HG03039 (cell line): ENCODE results near the gene ATP2B1.
"Not testable (repeated sequence)": the region's sequence is repeated elsewhere in the genome, so short reads cannot be mapped to it uniquely, and the experiment has no call there.

Experiments
- ATAC-seq: cut with Tn5 transposase; IDR thresholded peaks from one replicate; pipeline ENCODE4 v1.9.1; 2021; ENCODE audit warnings: mild to moderate bottlenecking, moderate library complexity; ENCODE audit not compliant: unreplicated experiment

The ATP2B1 gene

DNA sequence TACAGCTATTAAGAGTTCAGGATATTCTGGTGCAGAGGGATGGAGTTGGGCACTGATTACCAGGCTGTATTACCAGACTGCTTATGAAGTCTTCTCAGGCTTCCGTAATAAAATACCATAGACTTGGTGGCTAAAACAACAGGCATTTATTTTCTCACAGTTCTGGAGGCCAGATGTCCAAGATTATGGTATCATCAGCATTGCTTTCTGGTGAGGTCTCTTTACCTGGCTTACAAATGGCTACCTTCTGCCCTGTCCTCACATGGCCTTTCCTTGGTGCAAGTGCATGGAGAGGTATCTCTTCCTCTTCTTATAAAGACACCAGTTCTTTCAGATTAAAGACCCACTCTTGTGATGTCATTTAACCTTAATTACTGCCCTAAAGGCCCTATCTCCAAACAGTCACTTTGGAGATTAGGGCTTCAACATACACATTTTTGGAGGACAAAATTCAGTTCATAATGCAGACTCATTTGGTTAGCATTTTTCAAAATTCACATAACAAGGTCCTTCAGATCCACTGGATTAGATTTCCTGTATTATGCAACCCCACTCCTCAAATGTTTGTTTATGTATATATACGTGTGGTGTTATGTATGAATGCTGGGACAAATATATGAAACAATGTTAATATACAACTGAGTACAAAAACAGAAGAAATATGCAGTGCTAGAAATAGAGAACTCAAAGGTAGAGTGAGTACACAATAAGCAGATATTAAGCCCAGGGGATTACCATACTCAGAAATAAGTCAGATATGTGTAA lies 9.3 kb upstream of the ATP2B1 start:
- no peak for ATAC-seq

DNA sequence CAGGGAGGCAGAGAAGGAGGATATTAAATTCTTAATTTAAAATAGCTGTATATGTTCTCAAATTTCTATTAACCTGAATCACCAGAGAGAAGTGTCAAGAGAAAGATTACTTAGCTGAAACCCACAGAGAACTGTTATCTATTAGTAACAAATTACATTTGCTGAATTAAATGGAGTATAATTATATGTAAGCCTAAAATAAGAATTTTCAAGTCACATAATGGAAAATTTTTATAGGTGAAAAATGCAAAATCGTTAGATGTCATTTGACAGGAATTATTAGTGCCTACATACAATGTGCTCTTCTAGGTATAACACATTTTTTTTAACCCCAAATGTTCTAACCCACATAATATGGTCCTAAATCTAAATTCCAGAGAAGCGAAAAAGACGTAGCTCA lies 4.1 kb upstream of the ATP2B1 start:
- no peak for ATAC-seq

DNA sequence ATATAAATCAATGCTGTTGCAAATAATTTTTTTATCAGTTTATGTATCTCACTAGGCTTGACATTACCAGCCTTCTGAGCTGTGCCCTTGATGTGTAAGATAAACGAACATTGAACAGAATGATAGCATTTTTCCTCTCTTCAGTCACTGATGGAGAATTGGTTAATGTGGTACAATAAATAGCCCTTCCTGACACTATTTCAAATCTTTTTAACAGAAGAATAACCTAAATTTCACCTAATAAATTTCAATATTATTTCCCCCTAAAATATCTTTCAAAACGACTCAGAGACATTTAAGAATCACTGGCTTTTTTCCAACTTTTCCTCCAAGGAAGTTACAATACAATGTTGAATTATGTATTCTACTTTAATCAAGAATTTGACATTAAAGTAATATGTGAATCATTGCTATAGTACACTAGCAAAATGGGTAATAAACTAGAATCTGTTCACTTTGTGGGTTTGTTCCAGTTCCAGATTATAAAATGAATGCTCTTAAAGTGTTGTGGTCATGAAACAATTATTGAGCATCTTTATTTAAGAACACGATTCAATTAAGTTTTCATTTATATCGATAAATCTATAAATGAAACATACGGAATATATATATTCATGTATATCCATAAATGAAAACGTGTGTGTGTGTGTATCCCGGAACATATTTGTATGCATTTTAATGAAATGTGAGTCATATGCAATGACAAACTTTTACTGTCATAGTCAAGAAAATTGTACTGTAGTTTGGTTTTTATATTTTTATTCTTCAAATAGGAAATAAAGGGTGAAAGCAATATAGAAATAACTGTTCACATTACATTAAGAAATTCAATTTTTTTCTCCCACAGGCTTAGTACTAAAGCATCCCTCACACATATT lies 2.5 kb upstream of the ATP2B1 start:
- ATAC-seq = no peak

DNA sequence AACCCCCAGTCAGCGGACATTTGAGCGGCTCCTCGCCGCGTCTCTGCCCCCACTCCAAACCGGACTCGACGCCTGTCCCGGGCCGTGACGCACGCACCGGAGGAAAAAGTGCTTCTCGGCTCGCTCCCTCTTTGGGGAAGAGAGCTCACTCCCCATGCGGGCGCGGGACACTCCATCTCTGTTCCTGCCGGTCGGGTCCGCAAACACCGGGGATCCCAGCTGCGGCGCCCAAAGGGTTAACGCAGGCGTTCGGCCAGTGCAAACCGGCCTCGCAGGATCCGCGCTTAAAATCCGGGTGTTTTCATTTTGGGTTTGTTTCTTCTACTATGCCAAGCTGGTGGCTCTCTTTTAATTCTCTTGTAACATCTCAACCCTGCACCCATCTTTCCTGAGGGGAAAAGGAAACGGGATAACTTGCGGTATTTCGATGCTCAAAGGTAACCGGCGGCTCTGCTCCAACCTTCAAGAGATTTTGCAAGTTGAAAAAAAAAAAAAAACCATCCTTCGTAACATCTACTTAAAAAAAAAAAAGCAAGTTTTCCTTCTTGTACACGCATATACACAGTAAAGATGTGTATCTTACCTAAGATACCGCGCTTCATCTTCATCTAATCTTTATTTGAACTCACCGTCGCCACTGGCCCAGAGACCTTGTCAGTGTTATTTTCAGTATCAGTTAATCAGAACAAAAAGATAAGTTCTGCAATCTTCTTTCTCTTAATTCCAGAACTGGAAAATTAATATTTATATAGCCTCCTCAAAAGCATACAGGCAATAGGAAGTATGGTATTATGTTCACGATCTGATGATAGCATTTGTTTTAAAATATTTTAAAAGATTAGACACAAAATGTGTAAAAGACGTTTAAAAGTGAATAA lies 1.6 kb upstream of the ATP2B1 start:
- ATAC-seq = no peak

DNA sequence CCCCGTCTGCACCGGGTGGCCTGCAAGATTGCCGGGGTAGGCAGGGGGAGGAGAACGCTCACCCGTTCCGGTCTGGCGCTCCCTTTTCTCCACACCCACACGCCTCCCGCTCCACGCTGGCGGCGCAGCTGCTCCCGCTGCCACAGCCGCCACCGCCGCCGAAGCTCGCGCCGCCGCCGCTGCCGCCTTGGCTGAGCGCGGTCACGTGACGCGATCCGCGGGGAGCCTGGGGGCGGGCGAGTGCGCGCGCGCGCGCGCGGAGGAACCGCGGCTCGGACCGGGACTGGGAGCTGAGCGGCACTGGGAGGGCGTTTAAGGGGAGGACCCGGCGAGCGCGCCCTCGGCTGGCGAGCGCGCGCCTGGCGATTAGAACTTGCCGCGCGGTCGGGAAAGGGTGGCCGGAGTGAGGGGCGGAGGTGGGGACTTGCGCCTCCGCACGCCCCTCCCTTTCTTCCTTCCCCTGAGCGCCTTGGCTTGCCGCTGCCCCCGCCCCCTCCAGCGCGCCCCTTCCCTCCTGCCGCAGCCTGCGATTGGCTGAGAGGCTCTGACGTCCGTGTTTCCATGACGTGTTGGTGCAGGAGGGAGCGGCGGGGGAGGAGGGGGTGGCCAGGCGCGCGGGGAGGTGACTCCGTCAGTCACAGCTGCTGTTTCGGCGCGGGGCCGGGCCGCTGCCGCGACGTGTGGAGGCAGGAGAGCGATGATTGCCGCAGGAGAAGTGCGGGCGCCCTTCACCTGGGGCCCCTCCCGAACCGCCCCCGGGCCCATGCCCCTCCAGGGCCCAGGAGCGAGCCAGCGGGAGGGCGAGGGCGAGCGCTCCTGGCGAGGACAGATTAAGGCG lies 738 bp upstream of the ATP2B1 start:
- peak; percentile 70 for ATAC-seq

DNA sequence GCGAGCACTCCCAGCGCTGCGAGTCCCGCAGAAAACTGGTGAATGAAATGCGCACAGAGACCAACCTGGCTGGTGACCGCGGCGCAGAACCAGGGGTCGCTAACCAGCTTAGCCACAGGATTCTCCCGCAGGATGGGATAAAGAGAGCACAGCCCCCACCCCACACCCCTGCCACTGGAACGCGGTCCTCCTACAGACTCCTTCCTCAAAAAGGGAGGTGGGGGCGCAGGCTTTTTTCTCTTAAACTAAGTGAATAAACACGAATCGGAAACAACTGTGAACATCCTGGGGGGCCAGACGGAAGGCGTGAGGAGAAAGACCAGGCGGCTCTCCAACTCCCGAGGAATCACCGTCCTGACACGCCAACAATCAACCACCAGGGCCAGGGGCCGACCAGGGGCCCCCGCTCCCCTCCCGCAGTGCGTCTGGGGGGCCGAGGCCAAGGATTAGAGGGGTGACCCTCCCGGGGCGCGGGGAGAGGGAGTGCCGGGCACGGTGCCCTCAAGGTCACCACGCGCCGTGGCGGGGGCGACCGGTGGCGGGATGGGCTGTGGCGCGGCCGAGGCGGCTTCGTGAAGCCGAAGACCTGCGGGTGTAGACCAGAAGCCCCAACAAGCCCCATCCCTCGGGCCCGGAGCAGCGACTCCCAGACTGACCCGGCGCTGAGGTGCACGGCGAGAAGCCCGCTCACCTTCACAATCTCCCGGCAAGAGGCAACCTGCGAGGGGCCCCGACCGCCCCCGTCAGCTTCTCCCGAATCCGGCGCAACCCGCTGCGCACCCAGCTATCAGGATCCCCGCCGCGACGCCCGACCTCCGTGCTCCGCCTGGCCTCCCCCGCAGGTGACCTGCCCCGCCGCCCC lies 704 bp downstream of the ATP2B1 start:
- no peak for ATAC-seq

DNA sequence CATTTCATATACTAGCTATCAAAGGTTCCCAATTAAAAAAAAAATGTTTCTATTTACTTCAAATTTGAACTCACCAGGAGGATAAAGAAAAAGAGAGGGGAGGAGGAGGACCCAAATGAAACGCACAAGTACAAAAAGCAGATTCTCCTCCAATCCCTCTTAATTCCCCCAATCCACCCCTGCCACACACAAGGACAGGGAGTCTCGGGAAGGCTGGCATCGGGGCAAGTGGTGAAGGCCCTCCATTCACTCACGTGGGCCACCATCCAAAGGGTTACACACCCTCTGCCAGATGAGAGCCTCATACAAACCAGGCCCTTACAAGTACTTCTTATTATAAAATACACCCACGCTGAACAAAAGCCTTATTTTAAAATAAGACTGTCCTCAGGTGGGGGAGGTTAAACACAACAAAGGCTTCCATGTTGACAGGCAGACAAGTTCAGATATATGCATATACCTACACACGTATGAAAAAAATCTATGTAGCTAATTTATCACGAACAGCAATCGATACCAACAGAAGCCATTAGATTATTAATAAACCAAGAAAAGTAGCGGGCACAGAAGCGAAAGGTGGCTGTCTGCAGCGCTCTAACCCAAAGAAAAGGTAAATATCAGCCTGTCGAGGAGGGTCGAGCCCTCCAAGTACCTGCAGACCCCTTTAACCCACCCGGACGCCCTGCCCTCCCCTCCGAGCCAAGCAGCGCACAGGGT lies 1.5 kb downstream of the ATP2B1 start:
- ATAC-seq = no peak

DNA sequence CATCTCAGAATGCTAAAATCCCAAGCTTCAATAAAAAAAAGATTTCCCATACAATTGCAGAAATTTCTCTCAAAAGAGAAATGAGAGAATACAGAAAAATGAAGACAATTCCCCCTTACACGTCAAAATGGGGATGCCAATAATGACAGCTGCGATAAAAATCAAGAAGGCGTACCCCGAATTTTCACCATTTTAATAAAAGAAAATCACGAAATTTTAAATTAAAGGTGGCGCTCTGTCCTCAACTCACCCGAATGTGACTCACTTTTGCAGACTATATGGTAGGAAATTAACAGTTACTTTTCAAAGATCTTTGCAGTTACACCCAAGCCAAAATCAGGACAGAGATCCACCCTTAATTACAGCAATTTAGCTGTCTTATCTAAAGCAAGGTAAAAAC lies 2.1 kb downstream of the ATP2B1 start:
- no peak for ATAC-seq

DNA sequence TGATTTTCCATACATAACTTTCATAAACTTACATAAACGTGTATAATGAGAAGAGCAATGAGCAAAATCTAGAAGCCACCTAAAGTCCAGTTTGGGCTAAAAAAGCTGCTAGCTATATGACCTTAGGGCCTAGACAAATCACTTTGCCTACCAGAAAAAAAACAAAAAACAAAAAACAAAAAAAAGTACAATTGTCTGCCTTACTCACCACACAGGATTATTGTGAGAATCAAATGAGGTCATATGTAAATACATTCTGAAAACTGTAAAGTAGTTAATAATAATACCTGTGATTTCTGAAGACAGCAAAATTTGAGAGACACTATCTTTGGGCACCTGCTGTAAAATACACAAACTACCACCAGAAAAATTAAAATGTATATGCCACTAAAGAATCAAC lies 4.2 kb downstream of the ATP2B1 start:
- no peak for ATAC-seq

DNA sequence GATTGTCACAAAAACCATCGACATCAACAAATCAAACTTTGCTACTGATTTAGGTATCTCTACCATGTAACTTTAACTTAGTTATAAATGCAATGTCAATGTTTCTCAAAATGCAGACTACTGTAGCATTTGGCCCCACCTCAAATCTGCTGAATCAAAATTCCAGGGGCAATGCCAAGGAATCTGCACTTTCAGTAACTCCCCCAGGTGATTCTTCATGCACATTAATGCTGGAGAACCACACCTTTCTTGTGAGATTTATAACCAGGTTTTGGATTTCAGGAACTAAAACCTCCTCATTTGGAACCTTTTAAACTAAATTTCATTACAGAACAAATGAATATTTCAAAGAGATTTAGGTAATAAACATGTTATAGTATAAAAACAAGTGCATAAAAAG lies 4.9 kb downstream of the ATP2B1 start:
- ATAC-seq = no peak

DNA sequence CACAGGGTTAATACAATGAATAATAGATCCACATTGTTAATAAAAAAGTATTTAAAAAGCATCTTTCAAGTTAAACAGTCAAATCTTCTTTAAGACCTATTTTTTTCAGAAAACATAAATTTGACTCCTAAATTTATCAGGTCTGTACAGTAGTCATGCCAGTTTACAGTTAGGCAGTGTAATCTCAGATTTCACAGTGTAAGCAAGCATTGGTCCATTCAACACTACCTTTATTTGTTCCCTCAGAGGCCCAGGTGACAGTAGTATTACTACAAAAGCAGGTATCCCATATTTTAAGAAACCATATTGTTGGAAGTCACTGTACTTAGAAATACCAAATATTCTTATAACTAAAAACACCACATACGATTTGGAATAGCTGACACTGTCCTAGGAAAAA lies 6.1 kb downstream of the ATP2B1 start:
- ATAC-seq = no peak

DNA sequence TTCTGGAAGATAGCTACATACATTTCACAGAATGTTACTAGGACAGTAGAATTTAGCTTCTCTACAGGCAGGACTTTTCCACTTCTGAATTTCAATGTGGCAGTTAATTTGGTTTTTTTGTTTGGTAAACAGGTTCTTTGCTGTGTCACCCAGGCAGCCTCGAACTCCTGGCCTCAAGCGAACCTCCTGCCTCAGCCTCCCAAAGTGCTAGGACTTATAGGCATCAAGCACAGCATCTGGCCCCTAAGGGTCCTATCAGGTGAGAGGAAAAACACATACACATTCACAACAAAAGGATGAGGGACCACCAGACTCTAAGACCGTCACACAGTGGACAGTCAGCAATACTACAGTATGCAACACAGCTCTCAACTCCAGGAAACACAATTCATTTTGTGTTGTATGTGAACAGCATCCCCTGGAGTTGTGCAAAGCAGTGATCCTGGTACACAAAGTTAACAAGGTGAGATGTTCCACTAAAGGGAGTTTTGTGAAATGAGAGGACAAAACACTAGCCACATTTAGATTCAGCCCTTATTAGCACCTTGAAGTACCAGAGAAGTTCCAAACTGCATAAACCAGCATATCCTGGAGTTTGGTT lies 6.9 kb downstream of the ATP2B1 start:
- ATAC-seq = no peak

DNA sequence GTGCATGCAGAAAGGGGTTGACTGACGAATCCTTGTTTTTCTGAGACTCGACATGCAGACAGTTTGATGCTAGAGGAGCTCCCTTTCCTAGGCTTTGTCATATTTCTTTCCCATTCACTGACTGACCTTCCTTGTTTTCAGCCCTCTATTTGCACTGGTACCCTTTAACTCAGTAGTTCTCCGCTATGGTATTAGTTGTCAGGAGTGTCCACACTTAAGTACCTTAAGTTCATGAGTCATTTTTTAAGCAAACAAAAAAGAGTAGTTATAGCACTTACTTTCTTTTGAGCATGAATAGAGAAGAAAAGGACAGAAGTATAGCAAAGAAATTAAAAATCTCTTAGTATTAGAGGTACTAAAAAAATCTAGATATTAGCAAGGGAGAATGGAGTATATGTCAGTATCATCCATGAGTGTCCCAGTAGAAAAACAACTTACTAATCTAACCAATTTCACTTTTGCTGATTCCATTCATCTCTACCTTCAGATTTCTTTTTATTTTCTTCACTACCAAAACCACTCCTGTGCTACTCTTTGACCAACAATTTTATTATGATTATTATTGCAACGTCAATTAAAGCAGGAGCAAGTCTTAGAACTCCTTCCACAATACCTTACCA lies 8.3 kb downstream of the ATP2B1 start:
- no peak for ATAC-seq

DNA sequence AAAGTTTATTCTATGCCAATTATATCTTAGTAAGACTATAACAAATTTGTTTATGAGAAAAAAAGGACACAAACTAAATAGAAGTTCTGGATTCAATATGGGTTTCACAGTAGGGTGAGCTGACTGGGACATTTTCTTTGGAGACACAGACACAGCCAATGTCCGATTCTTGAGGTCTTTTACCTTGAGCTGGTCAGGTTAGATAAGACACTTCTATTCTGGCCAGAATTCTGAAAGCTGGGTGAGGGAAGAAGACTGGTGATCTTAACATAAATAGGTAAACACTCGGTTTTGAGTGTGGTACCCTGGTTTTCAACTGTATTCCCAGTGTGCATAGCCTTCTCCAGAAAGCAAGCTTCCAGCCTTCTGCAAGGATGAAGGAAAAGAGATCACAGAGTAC lies 10.0 kb downstream of the ATP2B1 start:
- no peak for ATAC-seq

DNA sequence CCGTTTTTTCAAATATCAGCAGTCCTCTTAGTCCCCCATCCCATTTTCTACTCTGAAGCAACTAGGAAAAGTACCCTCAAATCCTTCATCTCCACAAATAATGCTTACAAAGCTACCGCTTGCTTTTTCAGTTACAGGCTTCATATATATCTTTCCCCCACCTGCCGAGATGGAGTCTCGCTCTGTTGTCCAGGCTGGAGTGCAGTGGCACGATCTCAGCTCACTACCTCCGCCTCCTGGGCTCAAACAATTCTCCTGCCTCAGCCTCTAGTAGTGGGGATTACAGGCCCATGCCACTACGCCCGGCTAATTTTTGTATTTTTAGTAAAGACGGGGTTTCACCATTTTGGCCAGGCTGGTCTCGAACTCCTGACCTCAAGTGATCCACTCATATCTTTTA lies 10.9 kb downstream of the ATP2B1 start:
- ATAC-seq = not testable (repeated sequence)

DNA sequence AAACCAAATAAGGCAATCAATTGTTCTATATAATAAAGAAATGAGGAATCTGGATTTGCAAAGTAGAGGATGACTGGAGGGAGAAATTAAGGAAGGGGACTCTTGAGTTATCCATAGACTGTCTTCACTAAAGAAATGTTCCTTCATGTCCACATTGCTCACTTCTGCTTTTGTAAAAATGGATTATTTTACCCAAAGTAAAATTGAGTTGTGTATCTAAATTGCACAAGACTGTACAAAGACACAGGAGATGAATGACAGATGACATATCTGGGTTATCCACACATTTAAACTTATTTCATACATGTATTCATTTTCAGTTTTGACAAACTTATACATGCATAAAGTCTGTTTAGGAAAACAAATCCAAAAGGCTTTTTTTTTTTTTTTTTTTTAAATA lies 11.3 kb downstream of the ATP2B1 start:
- no peak for ATAC-seq

DNA sequence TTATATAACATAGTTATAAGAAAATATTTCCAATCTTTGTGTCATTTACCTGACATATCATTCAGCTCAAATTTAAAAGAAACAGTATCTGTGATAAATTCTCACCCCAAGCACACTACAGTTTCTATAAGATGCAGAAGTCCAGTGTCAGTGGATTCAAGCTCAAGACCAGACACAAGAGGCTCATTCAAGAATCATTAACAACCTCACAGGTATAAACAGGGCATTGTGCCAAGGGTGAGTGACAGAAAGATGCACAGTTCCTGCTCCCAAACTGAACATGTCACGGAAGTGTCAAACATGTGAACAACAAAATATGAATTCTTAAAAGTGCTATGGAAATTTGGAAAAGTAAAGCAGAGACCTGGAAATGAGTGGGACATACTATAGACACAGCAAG lies 12.8 kb downstream of the ATP2B1 start:
- ATAC-seq = no peak

DNA sequence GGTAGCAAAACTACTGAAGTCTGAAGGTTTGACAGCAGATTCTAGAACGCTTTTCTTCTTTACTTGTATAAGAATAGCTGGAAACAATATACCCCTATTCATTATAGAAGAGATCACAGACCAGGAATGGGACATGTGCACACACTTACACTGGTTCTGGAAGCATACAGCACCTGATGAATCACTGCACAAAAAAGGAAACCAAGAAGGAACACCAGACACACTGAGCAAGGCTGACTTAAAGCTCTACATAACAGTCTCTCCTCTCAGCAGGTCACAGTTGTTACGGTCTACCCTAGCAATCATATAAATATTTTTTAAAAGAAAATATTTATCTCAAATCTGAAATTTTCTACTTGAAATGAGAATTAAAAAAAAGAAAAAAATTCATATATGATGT lies 13.5 kb downstream of the ATP2B1 start:
- no peak for ATAC-seq
